AG04449 (cell line): ENCODE measurements around the gene EPOP.

Experiments
- CTCF ChIA-PET: fragments of 350-600 bp; formaldehyde crosslinking; extraction: SDS; loops from one replicate; lab custom pipeline; 2021; ENCODE audit warnings: antibody characterized with exemption; lab: Yijun Ruan, JAX
- POLR2A ChIA-PET: fragments of 400-600, 350-600 bp; formaldehyde crosslinking; extraction: SDS; loops from one replicate; lab custom pipeline; 2020; ENCODE audit warnings: antibody characterized with exemption, inconsistent platforms; lab: Yijun Ruan, JAX
- DNase-seq: peaks from one replicate; pipeline ENCODE4 v3.0.0-alpha.2; 2010; ENCODE audit warnings: low read depth, low spot score
- H3K4me3 ChIP-seq: 2 replicates; pipeline ENCODE4 v1.5.1; 2011; ENCODE audit warnings: low read depth, mild to moderate bottlenecking, control low read depth, low read length
- TF ChIP-seq, protein P1 (sequence below): IDR thresholded peaks from one replicate; pipeline ENCODE4 v1.5.1; 2011; ENCODE audit warnings: mild to moderate bottlenecking, moderate library complexity, low read length, control low read depth, inconsistent platforms; ENCODE audit not compliant: insufficient read depth; ENCODE audit errors: missing control alignments

EPOP gene

DNA sequence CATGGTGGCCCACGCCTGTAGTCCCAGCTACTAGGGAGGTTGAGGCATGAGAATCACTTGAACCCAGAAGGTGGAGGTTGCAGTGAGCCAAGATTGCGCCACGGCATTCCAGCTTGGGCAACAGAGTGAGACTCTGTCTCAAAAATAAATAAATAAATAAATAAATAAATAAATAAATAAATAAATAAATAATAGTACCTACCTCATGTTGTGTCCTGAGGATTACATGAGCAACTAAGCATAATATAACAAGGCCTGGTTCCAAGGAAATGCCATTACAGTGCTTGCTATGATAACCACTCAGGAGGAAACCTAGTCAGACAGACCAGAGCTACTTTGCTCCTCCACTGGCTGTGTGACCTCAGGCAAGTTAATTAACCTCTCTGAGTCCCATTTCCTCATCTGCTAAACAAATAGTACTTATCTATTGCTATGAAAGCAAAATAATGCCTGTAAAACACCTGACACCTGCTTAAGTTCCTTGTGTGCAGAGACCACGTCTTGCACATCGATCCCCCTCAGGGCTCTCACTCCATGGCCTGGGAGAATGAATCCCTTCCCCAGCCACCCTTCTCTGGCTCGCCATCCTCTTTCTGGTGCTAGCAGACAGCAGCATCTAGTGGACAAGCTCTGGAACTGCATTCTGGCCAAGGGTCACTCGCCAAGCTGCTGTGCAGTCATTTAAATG is 7.5 kb downstream of the EPOP start:
- ChIA-PET POLR2A (interaction anchor here (1.2 kb wide), 1 partner anchor 156 kb away, joined by 4 read pairs; no protein-coding TSS in a partner anchor), CTCF (interaction anchor here (0.7 to 16.0 kb wide), 38 partner anchors 9 to 344 kb away, joined by 3 to 310 read pairs (median 4); partner anchors contain the start of gene SOCS7)
- H3K4me3 ChIP-seq = no peak overlapping the region
- TF ChIP-seq, protein P1, sequence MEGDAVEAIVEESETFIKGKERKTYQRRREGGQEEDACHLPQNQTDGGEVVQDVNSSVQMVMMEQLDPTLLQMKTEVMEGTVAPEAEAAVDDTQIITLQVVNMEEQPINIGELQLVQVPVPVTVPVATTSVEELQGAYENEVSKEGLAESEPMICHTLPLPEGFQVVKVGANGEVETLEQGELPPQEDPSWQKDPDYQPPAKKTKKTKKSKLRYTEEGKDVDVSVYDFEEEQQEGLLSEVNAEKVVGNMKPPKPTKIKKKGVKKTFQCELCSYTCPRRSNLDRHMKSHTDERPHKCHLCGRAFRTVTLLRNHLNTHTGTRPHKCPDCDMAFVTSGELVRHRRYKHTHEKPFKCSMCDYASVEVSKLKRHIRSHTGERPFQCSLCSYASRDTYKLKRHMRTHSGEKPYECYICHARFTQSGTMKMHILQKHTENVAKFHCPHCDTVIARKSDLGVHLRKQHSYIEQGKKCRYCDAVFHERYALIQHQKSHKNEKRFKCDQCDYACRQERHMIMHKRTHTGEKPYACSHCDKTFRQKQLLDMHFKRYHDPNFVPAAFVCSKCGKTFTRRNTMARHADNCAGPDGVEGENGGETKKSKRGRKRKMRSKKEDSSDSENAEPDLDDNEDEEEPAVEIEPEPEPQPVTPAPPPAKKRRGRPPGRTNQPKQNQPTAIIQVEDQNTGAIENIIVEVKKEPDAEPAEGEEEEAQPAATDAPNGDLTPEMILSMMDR = peak; percentile 98
- DNase-seq = no peak

DNA sequence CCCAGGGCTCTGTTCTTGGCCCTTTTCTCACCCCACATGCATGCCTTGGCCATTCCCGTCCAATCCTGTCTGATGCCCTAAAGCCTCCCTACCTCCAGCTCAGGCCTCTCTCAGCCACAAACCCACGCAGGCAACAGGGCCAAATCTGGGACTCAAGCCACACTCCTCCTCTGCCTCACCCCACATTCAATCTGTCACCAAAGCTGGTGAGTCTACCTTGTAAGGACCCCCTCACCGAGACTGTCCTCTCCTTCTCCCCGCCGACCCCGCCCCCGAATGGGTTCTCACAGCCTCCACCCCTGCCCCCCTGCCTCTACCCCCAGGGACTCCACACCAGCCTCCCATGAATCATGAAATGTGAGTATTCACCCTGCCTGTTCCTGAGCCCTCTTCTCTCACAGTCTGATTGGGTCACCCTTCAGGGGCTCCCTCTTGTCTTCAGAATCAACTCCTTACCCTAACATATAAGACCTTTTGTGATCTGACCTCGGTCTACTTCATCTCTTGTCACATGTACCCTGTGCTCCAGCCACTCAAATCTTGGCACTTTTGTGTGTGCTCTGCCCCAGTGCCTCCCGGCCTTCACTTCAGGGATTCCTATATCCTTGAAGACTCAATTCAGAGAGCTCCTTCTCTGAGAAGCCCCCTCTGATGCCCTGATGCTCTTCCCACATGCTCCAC is 10.7 kb downstream of the EPOP start:
- TF ChIP-seq, protein P1 = no peak
- DNase-seq = no peak
- H3K4me3 ChIP-seq = no peak overlapping the region
- ChIA-PET CTCF (interaction anchor here (0.7 to 16.0 kb wide), 23 partner anchors 8 to 315 kb away, joined by 3 to 310 read pairs (median 6); partner anchors contain the start of genes ARHGAP23 and EPOP), POLR2A (no interaction called here)

DNA sequence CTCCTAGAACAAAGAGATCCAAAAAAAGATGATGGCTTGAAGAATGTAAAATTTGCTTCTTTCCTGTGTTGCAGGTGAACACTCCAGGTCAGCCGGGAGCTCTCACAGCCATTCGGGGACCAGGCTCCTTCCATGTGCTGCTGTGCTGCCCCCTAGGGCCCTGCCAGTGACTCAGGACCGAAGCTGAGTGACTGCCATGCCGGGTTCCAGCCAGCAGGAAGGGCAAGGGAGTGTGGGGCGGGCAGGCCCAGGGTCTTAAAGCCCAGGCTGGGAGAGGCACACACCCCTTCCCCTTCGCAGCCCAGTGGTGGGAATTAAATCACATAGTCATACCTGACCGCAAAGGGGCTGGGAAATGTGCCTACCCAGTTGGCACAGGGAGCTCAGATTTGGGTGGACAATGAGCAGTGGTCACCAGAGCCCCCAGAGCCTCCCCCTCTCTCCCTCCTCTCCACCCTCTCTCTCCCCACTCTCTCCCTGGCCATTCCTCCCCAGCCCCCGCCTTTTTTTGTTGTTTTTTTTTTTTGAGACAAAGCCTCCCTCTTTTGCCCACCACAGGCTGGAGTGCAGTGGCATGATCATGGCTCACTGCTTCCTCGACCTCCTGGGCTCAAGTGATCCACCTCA is 11.5 kb downstream of the EPOP start:
- H3K4me3 ChIP-seq = no peak overlapping the region
- POLR2A ChIA-PET = interaction anchor here (0.9 kb wide), 1 partner anchor 151 kb away, joined by 4 read pairs; no protein-coding TSS in a partner anchor
- DNase-seq = no peak
- TF ChIP-seq, protein P1 = peak; percentile 90
- CTCF ChIA-PET = interaction anchor here (0.6 to 16.0 kb wide), 27 partner anchors 9 to 314 kb away, joined by 3 to 310 read pairs (median 5); partner anchors contain the start of genes ARHGAP23 and EPOP

DNA sequence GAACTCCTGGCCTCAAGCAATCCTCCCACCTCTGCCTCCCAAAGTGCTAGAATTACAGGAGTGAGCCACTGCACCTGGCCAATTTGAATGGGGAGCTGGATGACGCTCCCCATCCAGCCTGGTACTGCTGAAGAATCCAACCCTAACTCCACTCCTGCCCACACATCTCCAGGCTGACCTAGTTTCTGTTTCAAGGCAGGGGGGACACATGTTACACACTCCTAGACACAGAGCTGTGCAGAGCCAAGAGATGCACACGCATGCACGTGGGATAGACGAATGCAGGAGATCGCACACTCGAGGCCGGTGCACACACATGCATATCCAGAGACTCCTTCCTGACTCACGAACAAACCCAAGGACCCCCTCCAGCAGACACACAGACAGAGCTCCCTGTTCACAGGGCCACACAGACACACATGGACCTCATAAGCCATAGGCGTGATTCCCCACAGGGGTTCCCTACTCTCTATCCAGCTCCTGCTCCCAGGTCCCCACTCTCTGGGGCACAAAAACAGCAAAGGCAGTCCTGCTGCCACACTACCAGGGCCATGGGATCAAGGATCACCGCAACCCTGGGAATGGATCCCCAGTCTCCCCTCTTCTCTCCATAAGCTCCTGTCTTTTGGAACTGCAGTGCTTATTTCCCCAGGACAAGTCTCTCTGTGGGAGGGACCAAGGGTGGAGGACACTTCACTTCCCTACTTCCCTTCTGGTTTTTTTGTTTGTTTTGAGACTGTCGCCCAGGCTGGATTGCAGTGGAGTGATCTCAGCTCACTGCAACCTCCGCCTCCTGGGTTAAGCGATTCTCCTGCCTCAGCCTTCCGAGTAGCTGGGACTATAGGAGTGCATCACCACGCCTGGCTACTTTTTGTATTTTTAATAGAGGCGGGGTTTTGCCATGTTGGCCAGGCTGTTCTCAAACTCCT is 14.4 kb downstream of the EPOP start:
- POLR2A ChIA-PET = no interaction called here
- CTCF ChIA-PET = interaction anchor here (1.1 to 16.0 kb wide), 7 partner anchors 6 to 169 kb away, joined by 3 to 310 read pairs (median 5); partner anchors contain the start of gene EPOP
- TF ChIP-seq, protein P1 = no peak
- H3K4me3 ChIP-seq = no peak overlapping the region
- DNase-seq = no peak

DNA sequence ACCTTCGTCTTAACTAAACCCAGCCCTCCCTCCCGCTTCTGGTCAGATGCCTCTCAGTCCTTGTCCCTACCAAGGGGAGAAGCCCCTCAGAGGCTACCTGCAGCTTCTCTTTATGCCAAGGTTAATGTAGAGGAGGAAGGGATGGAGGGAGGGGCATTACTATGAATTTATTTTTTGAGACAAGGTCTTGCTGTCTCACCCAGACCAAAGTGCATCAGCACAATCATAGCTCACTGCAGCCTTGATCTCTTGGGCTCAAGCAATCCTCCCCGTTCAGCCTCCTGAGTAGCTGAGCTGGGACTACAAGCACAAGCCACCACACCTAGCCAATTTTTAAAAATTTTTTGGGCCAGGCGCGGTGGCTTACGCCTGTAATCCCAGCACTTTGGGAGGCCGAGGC is 15.3 kb downstream of the EPOP start:
- ChIA-PET POLR2A (interaction anchor here (0.5 kb wide), 1 partner anchor 23 kb away, joined by 3 read pairs; no protein-coding TSS in a partner anchor), CTCF (interaction anchor here (13.2 to 16.0 kb wide), 2 partner anchors 7 to 105 kb away, joined by 132 to 310 read pairs; no protein-coding TSS in a partner anchor)
- TF ChIP-seq, protein P1 = no peak
- DNase-seq = no peak
- no peak overlapping the region for H3K4me3 ChIP-seq
